ENCODE results near the gene MATCAP1.
A peak's percentile ranks its signal among the peaks of the same experiment; 100 is the strongest.

The MATCAP1 gene

GRCh38 chr16:67151431-67152097, 32.2 kb downstream of the MATCAP1 start:
- Histone ChIP-seq H2AFZ (ENCODE audit: low read length) (peak overlapping the region; percentile 85; the same call in 1 of the 2 replicates), H3K4me3 (ENCODE audit: low read length) (peak overlapping the region; percentile 77), H3K27ac (ENCODE audit: low read length) (no peak overlapping the region), H3K9ac (ENCODE audit: low read length) (peak overlapping the region; percentile 63; the same call in 1 of the 2 replicates), H3K4me2 (ENCODE audit: low read depth, low read length) (peak overlapping the region; percentile 91), H3K36me3 (replicated peaks; ENCODE audit: insufficient read depth, low read length) (no peaks in the 10 kb centered on the region), H3K9me2 (replicated peaks; ENCODE audit: insufficient read depth, low read length) (no peaks in the 10 kb centered on the region), H3K4me1 (ENCODE audit: low read length) (peaks cover 5% of the 10 kb centered on the region), H3K9me3 (replicated peaks; ENCODE audit: insufficient read depth, low read length) (no peaks in the 10 kb centered on the region), H3K79me2 (ENCODE audit: low read length) (0 out of 2 replicates have a peak, but pooled peaks cover 6% of the 10 kb centered on the region), H3K27me3 (replicated peaks; ENCODE audit: insufficient read depth, low read length) (no peaks in the 10 kb centered on the region), H4K20me1 (ENCODE audit: insufficient read depth, low read length) (no peaks in the 10 kb centered on the region), H3F3A (ENCODE audit: insufficient read depth, low read length) (peaks cover 13% of the 10 kb centered on the region; the same call in 1 of the 2 replicates)
- TF ChIP-seq EZH2 (optimal IDR thresholded peaks at IDR 0.05; ENCODE audit: low read depth, low read length) = no peak
- no peak for TF ChIP-seq CTCF (IDR thresholded peaks at IDR 0.05; ENCODE audit: low read length)
- TF ChIP-seq EZH2phosphoT487 (IDR thresholded peaks at IDR 0.05; ENCODE audit: low read length) = no peak
- no peak for DNase-seq

GRCh38 chr16:67150833-67151396, 32.8 kb downstream of the MATCAP1 start, which contains the start of gene B3GNT9:
B3GNT9 (minus strand) TSS chr16:67150998; CDS start chr16:67150485, 513 bp downstream.
- H3F3A ChIP-seq (ENCODE audit: insufficient read depth, low read length) = peaks cover 13% of the 10 kb centered on the region; the same call in 1 of the 2 replicates
- peaks cover 5% of the 10 kb centered on the region for H3K4me1 ChIP-seq (ENCODE audit: low read length)
- H4K20me1 ChIP-seq (ENCODE audit: insufficient read depth, low read length) = no peaks in the 10 kb centered on the region
- 0 out of 2 replicates have a peak, but pooled peaks cover 4% of the 10 kb centered on the region for H3K79me2 ChIP-seq (ENCODE audit: low read length)
- peak within 1 kb of the TSS; percentile 85 for H2AFZ ChIP-seq (ENCODE audit: low read length)
- peak within 1 kb of the TSS; percentile 63 for H3K9ac ChIP-seq (ENCODE audit: low read length)
- peak within 1 kb of the TSS; percentile 91 for H3K4me2 ChIP-seq (ENCODE audit: low read depth, low read length)
- peak; percentile 72 for DNase-seq
- TF ChIP-seq EZH2phosphoT487 (IDR thresholded peaks at IDR 0.05; ENCODE audit: low read length) (no peak), CTCF (IDR thresholded peaks at IDR 0.05; ENCODE audit: low read length) (no peak), EZH2 (optimal IDR thresholded peaks at IDR 0.05; ENCODE audit: low read depth, low read length) (no peak)
- H3K9me2 ChIP-seq (replicated peaks; ENCODE audit: insufficient read depth, low read length) = no peaks in the 10 kb centered on the region
- H3K9me3 ChIP-seq (replicated peaks; ENCODE audit: insufficient read depth, low read length) = no peaks in the 10 kb centered on the region
- H3K27ac ChIP-seq (ENCODE audit: low read length) = peak within 1 kb of the TSS; percentile 8; the same call in 1 of the 2 replicates
- H3K27me3 ChIP-seq (replicated peaks; ENCODE audit: insufficient read depth, low read length) = no peaks in the 10 kb centered on the region
- H3K36me3 ChIP-seq (replicated peaks; ENCODE audit: insufficient read depth, low read length) = no peaks in the 10 kb centered on the region
- peak within 1 kb of the TSS; percentile 77 for H3K4me3 ChIP-seq (ENCODE audit: low read length)

- TF ChIP-seq EZH2phosphoT487 (IDR thresholded peaks at IDR 0.05; ENCODE audit: low read length) = no peak
- TF ChIP-seq CTCF (IDR thresholded peaks at IDR 0.05; ENCODE audit: low read length) = no peak
- TF ChIP-seq EZH2 (optimal IDR thresholded peaks at IDR 0.05; ENCODE audit: low read depth, low read length) = no peak
- peak overlapping the region; percentile 8; the same call in 1 of the 2 replicates for H3K27ac ChIP-seq (ENCODE audit: low read length)
- H3K36me3 ChIP-seq (replicated peaks; ENCODE audit: insufficient read depth, low read length) = no peaks in the 10 kb centered on the region
- peak overlapping the region; percentile 85 for H2AFZ ChIP-seq (ENCODE audit: low read length)
- no peaks in the 10 kb centered on the region for H3K79me2 ChIP-seq (ENCODE audit: low read length)
- peak overlapping the region; percentile 63 for H3K9ac ChIP-seq (ENCODE audit: low read length)
- peak; percentile 31 for DNase-seq
- no peaks in the 10 kb centered on the region for H4K20me1 ChIP-seq (ENCODE audit: insufficient read depth, low read length)
- H3F3A ChIP-seq (ENCODE audit: insufficient read depth, low read length) = peaks cover 10% of the 10 kb centered on the region; the same call in 1 of the 2 replicates
- no peaks in the 10 kb centered on the region for H3K9me2 ChIP-seq (replicated peaks; ENCODE audit: insufficient read depth, low read length)
- peak overlapping the region; percentile 91 for H3K4me2 ChIP-seq (ENCODE audit: low read depth, low read length)
- H3K9me3 ChIP-seq (replicated peaks; ENCODE audit: insufficient read depth, low read length) = no peaks in the 10 kb centered on the region
- peak overlapping the region; percentile 77 for H3K4me3 ChIP-seq (ENCODE audit: low read length)
- no peaks in the 10 kb centered on the region for H3K27me3 ChIP-seq (replicated peaks; ENCODE audit: insufficient read depth, low read length)
- H3K4me1 ChIP-seq (ENCODE audit: low read length) = no peaks in the 10 kb centered on the region
Observed at GRCh38 chr16:67150047-67150832, 33.5 kb downstream of the MATCAP1 start.

All from MM.1S (cell line).